Motor neuron (in vitro differentiated cells): ENCODE results near the gene ITGAL. TPM values are rescaled to one million over a fixed set of nuclear protein-coding genes. Genes with fewer than 3 reads are reported as not detected.

Experiments
- ATAC-seq, 8 experiments: fragments of 200-7000 bp; cut with Tn5 transposase; replicated peaks in 6 of 8; 2 replicates each; pipeline ENCODE4 v1.8.0; 2021; ENCODE audit warnings: mild to moderate bottlenecking in 8 of 8, moderate library complexity in 8 of 8
- H3K27ac ChIP-seq, 2 donors: fragments of 250-450 bp; sonication (Bioruptor Pico); 2 replicates each; pipeline ENCODE4 v1.9.0; 2021; ENCODE audit warnings: antibody characterized with exemption in 2 of 2, mild to moderate bottlenecking in 2 of 2, moderate library complexity in 1 of 2
- H3K4me1 ChIP-seq, 2 donors: fragments of 250-450 bp; sonication (Bioruptor Pico); replicated peaks in 1 of 2; 2 replicates each; pipeline ENCODE4 v1.6.1; 2021; ENCODE audit warnings: antibody characterized with exemption in 2 of 2, mild to moderate bottlenecking in 2 of 2, moderate library complexity in 1 of 2
- H3K4me3 ChIP-seq, 5 donors: fragments of 250-450 bp; sonication (Bioruptor Pico); 2 replicates each; pipeline ENCODE4 v1.9.0; 2021; ENCODE audit warnings: antibody characterized with exemption in 5 of 5, mild to moderate bottlenecking in 5 of 5, moderate library complexity in 4 of 5
- WGBS, 10 experiments: fragments of 450-650 bp; shearing (Covaris generic); methylation state at CpG; one replicate each; pipeline ENCODE4 v1.0.0; 2022; 5-methylcytosine and 5-hydroxymethylcytosine counted together
- in situ Hi-C, 9 experiments: fragments of 400-800 bp; cut with MboI; loops; one replicate each; pipeline ENCODE4 v1.15.0; 2021; ENCODE audit warnings: low sequenced_read_pairs in 9 of 9, low pct_unique_long_range_greater_than_20kb in 2 of 9; ENCODE audit not compliant: unreplicated experiment in 9 of 9
- total RNA-seq, 8 experiments: library from RNA; unstranded; fragments of 300-600 nt; gene quantifications; 2 replicates each; pipeline versions ENCODE4 v1.2.3 to v1.2.4, GENCODE V29; 2022

Gene ITGAL
- 1 to 10 TPM in 2 of 8 experiments, under 1 TPM in 6; 0.05 to 1.9 (median 0.52) TPM for total RNA-seq

DNA sequence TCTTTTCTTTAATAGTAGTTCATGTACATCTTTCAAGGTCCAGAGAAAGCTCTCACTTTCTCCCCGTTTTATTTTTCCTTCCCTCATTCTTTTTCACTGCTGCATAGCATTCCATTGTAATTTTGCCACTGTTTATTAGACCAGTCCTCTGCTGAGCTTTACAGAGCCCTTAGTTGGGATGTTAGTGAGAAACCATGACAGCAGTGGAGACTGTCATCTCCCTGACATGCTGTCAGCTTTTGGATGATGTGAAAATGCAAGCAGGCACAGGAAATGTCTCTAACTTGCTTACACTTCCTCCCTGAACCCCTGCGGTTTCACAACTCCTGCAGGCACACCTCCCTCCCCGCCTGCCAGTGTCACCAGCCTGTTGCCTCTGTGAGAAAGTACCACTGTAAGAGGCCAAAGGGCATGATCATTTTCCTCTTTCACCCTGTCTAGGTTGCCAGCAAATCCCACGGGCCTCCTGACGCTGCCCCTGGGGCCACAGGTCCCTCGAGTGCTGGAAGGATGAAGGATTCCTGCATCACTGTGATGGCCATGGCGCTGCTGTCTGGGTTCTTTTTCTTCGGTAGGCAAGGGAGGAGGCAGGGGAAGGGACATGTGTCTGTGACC is at the start of gene ITGAL:
ITGAL (plus strand) TSS at position 415 of the 615 bp plus-strand sequence; CDS start at position 511, 96 bp downstream.
- no peak within 1 kb of the TSS for H3K27ac ChIP-seq
- no peak for ATAC-seq
- H3K4me3 ChIP-seq: no peak within 1 kb of the TSS
- 12 to 82% (median 67%) methylated on average over 1 to 7 of the region's 8 CpGs for WGBS, 10 experiments
- H3K4me1 ChIP-seq: no peaks in the 10 kb centered on the region
- in situ Hi-C loops: no loop called here

DNA sequence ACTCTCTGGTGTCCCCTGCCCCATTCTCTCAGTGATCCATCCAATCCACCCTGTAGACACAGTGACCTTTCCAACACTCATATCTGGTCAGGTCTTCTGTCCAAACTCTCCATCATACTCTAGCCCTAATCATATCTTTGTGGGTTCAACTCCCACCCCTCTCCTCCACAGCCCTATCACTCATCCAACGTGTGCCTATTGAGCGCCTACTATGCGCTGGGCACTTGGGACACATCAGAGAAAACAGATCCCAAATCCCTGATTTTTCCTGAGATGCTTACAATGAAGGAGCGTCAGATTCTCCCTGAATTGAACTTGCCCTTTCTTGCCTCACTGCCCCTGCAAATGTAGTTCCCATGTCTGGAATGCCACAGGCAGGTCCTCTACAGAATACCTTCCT is 44.5 kb upstream of the ITGAL start:
- in situ Hi-C loops: loop anchor here in 5 of 9 experiments (25.0 kb wide), 1 partner anchor 209 kb away; no protein-coding TSS in a partner anchor
- 80 to 100% (median 97%) methylated on average over 1 to 4 of the region's 4 CpGs; no CpG with 5 or more reads in 3 of the 10 experiments for WGBS, 10 experiments
- Histone ChIP-seq H3K27ac (no peak overlapping the region), H3K4me1 (peaks cover 10 to 16% of the 10 kb centered on the region in 2 donors), H3K4me3 (no peak overlapping the region)
- no peak for ATAC-seq

- 0 to 24% (median 7%) methylated on average over 2 to 8 of the region's 11 CpGs; no CpG with 5 or more reads in 3 of the 10 experiments for WGBS, 10 experiments
- ATAC-seq: peak in 2 of 8 experiments; percentile 6 to 20
- peak overlapping the region; percentile 54 to 70 (median 56) for H3K4me3 ChIP-seq
- no peak overlapping the region for H3K27ac ChIP-seq
- in situ Hi-C loops: loop anchor here in 5 of 9 experiments (25.0 kb wide), 1 partner anchor 208 kb away; no protein-coding TSS in a partner anchor
- H3K4me1 ChIP-seq: peaks cover 10 to 16% of the 10 kb centered on the region in 2 donors
Measured at GRCh38 chr16:30429418-30429677, 43.2 kb upstream of the ITGAL start.

DNA sequence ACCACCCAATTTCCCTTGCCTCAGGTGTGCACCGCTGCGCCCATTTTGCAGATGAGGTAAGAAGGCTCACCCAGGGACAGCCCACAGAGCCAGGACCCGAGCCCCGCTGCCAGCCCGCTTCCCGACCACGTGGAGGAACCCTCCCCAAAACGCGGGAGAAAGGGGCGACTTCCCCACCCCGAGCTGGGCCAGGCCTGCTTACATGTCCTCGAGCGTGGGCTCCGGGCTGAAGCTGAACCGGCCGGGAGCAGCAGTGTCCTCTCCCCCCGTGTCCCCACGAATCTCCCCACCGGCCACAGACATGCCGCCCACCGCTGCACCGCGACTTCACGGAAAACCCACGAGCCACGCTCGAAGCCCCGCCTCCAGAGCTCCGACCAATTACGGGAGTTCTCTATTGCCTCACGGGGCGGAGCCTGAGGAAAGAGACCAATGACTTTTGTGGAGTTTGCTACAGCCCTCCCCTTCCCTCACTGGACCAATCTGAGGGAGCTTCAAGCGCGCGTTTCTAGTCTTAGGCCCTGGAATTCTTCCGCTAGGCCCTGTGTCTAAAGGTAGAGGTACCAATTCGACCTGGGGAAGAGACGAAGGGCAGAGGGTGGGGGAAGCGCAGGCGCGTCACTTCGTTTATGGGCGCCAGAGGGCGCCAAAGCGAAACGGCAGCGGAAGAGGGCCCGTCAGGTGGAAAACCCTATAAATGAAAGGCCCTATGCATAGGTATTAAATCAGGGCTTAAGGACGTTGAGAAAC is 42.7 kb upstream of the ITGAL start, which contains the start of gene DCTPP1:
DCTPP1 (minus strand) TSS at position 353 of the 750 bp plus-strand sequence; CDS start at position 303, 50 bp downstream.
- peak; percentile 97 to 99 (median 98) for ATAC-seq
- peaks cover 10 to 16% of the 10 kb centered on the region in 2 donors for H3K4me1 ChIP-seq
- 0 to 39% (median 0%) methylated on average over 3 to 21 of the region's 49 CpGs; no CpG with 5 or more reads in 5 of the 10 experiments for WGBS, 10 experiments
- H3K4me3 ChIP-seq: peak within 1 kb of the TSS; percentile 54 to 70 (median 56)
- in situ Hi-C loops: loop anchor here in 5 of 9 experiments (25.0 kb wide), 1 partner anchor 207 kb away; no protein-coding TSS in a partner anchor
- peak within 1 kb of the TSS; percentile 78 to 79 for H3K27ac ChIP-seq

DNA sequence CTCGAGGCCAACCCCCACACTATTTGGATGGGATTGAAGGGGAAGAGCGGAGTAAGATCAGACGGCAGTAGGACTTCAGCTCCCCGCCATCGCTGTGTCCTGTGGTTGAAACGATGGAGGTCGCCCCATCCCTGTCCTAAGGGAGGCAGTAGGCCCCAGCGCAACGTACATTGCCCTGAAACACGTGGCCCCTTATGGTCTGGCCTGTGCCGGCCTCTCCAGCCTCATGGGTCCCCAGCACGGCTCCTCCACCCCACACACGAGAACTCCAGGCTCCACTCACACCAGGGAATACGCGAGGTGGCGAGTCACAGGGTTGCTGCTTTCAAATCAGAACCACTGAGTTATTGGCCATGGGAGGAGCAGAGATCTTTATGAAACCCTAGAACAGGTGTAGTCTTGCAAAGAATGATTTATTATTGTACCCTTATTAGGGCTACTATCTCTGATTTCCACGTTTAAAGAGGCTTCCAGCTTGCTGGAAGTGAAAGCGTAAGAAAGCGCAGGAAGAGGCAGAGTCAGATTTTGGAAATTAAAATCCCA is 42.0 kb upstream of the ITGAL start:
- ATAC-seq: peak; percentile 16 to 72 (median 50)
- peak overlapping the region; percentile 11 to 70 (median 56) for H3K4me3 ChIP-seq
- in situ Hi-C loops: loop anchor here in 5 of 9 experiments (25.0 kb wide), 1 partner anchor 207 kb away; no protein-coding TSS in a partner anchor
- H3K27ac ChIP-seq: peak overlapping the region; percentile 78 to 79
- 28 to 100% (median 84%) methylated on average over 2 to 12 of the region's 19 CpGs; no CpG with 5 or more reads in 1 of the 10 experiments for WGBS, 10 experiments
- peaks cover 10 to 16% of the 10 kb centered on the region in 2 donors for H3K4me1 ChIP-seq

GRCh38 chr16:30434852-30435251 is 37.7 kb upstream of the ITGAL start:
- in situ Hi-C loops: loop anchor here in 5 of 9 experiments (25.0 kb wide), 1 partner anchor 202 kb away; no protein-coding TSS in a partner anchor
- H3K4me1 ChIP-seq: peaks cover 6 to 8% of the 10 kb centered on the region in 2 donors
- ATAC-seq: no peak
- H3K4me3 ChIP-seq: no peak overlapping the region
- no peak overlapping the region for H3K27ac ChIP-seq
- WGBS, 10 experiments: 10 to 71% (median 55%) methylated on average over 1 to 4 of the region's 4 CpGs; no CpG with 5 or more reads in 2 of the 10 experiments

DNA sequence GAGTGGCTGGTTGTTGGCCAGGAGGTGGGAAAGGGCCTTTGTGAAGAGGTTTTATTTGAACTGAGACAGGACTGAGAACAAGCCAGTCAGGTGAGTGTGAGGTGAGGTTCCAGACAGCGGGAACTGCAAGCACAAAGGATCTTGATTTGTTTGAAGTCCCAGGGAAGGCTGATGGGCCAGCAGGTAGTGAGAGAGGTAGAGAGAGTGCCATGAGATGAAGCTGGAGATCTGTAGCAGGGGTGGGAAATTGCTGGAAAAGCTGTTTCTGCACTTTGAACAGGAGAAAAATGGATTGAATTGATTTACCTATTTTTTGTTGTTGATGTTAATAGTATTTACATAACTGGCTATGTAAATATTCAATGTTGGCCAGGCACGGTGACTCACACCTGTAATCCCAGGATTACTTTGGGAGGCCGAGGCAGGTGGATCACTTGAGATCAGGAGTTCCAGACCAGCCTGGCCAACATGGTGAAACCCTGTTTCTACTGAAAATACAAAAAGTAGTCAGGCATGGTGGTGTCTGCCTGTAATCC is 35.0 kb upstream of the ITGAL start:
- H3K27ac ChIP-seq: no peak overlapping the region
- no peak for ATAC-seq
- no peaks in the 10 kb centered on the region for H3K4me1 ChIP-seq
- H3K4me3 ChIP-seq: no peak overlapping the region
- WGBS, 10 experiments: 0 to 83% (median 67%) methylated on average over 1 to 3 of the region's 3 CpGs; no CpG with 5 or more reads in 5 of the 10 experiments
- in situ Hi-C loops: loop anchor here in 5 of 9 experiments (25.0 kb wide), 1 partner anchor 200 kb away; no protein-coding TSS in a partner anchor

DNA sequence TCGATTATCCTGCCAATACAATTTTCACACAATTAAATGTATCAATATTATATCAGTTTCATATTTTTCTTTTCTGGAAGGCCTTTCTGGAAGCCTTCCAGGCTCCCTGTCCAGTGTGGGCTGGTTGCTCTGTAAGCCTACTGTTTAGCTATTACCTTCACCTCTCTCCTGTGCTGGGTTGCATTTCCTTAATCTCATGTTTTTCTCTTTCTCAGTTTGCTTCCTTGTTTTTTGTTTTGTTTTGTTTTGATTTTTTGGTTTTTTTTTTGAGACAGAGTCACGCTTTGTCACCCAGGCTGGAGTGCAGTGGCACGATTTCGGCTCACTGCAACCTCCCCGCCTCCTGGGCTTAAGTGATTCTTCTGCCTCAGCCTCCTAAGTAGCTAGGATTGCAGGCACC is 33.7 kb upstream of the ITGAL start:
- Histone ChIP-seq H3K4me1 (peaks cover 0 to under 1% of the 10 kb centered on the region in 2 donors), H3K27ac (no peak overlapping the region), H3K4me3 (no peak overlapping the region)
- no peak for ATAC-seq
- in situ Hi-C loops: loop anchor here in 5 of 9 experiments (25.0 kb wide), 1 partner anchor 198 kb away; no protein-coding TSS in a partner anchor
- WGBS, 10 experiments: 23 to 96% (median 80%) methylated on average over 1 to 5 of the region's 5 CpGs; no CpG with 5 or more reads in 1 of the 10 experiments

DNA sequence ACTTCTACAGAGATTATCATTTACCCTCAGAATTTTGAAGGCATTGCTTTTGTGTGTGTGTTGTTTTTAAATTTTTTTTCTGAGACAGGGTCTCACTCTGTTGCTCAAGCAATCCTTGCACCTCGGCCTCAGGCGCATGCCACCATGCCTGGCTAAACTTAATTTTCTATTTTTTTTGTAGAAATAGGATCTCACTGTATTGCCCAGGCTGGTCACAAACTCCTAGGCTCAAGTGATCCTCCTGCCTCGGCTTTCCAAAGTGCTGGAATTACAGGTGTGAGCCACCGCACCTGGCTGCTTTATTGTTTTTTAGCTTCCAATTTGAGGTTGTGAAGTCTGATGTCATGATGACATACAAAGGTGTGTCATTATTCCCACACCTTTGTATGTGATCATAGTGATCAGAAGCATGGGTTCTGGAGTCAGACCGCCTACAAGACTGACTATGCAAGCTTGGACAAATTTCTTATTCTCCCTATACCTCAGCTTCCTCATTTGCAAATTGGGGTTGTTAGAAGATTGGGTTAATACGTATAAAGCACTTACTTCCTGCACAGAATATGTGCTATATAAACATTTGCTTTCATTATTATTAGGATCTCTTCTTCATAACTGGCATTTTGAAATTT is 32.7 kb upstream of the ITGAL start:
- no peak for ATAC-seq
- H3K27ac ChIP-seq: no peak overlapping the region
- 57 to 89% (median 78%) methylated on average over 1 to 6 of the region's 6 CpGs; no CpG with 5 or more reads in 1 of the 10 experiments for WGBS, 10 experiments

GRCh38 chr16:30443631-30444030 is 28.9 kb upstream of the ITGAL start:
- Histone ChIP-seq H3K4me1 (peaks cover 14% of the 10 kb centered on the region in 2 donors), H3K4me3 (peak overlapping the region in 2 of 5 donors; percentile 57 to 81), H3K27ac (no peak overlapping the region)
- 79 to 100% (median 87%) methylated on average over 1 to 2 of the region's 2 CpGs; no CpG with 5 or more reads in 2 of the 10 experiments for WGBS, 10 experiments
- in situ Hi-C loops: loop anchor here in 5 of 9 experiments (25.0 kb wide), 1 partner anchor 194 kb away; no protein-coding TSS in a partner anchor
- ATAC-seq: no peak

More for the DNA sequence above, 32.7 kb upstream of the ITGAL start:
- in situ Hi-C loops: loop anchor here in 5 of 9 experiments (25.0 kb wide), 1 partner anchor 197 kb away; no protein-coding TSS in a partner anchor
- Histone ChIP-seq H3K4me3 (no peak overlapping the region), H3K4me1 (peaks cover 8 to 10% of the 10 kb centered on the region in 2 donors)

- no peak for ATAC-seq
- in situ Hi-C loops: loop anchor here in 5 of 9 experiments (25.0 kb wide), 1 partner anchor 193 kb away; no protein-coding TSS in a partner anchor
- H3K4me3 ChIP-seq: peak overlapping the region; percentile 57 to 90 (median 78)
- WGBS, 10 experiments: 74 to 97% (median 92%) methylated on average over 2 to 16 of the region's 29 CpGs
- peaks cover 14% of the 10 kb centered on the region in 2 donors for H3K4me1 ChIP-seq
- peak overlapping the region; percentile 92 to 96 for H3K27ac ChIP-seq
Measured at GRCh38 chr16:30444231-30445148, 28.1 kb upstream of the ITGAL start.
